ENCODE results near the gene IGSF21. TPM values are rescaled to one million over a fixed set of nuclear protein-coding genes. Genes with fewer than 3 reads are reported as not detected.

Gene IGSF21
- total and polyA plus RNA-seq, 5 experiments from 2014 or later, result not detected

DNA sequence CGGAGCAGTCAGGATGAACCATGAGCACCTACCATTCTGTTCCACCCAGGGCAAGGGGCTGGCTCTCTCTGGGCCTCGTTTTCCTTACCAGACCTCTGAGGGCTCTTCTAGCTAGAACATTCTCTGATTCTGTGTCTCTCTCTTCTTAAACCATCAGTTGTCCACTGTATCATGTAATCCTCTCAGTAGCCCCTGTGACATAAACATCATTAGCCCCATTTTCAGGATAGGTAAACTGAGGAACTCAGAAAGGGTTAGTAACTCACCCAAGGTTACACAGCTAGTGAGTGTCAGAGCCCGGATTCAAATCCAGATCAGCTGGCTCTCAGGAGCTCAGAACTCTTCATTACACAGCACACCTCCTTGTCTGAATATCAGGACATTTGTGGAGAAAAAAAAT, 22.8 kb downstream of the IGSF21 start:
- DNase-seq (no peak), ATAC-seq (no peak)
- peak overlapping the region in 1 of 10 donors; percentile 86 for H3K27ac Mint-ChIP-seq
- peaks cover 9 to 50% (median 28%) of the 10 kb centered on the region in 5 donors for H3K27me3 Mint-ChIP-seq
- no peak overlapping the region for H3K4me3 Mint-ChIP-seq
- no peaks in the 10 kb centered on the region for H3K36me3 Mint-ChIP-seq
- H3K4me1 Mint-ChIP-seq, result no peaks in the 10 kb centered on the region
- POLR2A ChIA-PET, result no interaction called here
- H3K9me3 Mint-ChIP-seq, result no peaks in the 10 kb centered on the region

DNA sequence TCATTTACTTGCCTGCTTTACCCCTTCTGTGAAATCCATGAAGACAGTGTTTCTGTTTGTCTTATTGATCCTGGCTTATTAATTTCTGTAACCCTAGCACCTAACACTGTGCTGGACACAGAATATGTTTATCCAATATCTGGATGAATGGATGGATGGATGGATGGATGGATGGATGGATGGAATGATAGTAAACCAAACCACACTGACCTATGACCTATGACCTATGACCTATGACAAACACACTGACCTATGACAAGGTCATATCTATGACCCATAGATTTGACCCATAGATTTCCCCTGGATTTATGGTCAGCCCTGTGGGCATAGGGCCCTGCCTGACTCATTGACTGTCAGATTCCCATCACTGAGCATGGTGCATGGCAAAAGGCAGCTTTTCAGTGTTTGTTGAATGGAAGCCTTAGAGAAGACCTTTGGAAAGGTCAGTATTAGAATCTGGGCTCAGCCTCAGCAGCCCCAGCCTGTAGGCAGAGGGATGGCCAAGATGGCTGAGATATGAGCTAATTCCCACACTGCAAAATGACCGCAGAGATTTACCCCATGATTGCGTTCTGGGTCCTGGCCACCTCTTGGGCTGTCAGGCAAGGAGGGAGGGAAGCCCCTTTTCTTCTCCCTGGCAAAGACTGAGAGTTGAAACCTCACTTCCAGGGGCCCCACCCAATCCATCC, 24.6 kb downstream of the IGSF21 start:
- Mint-ChIP-seq H3K27me3 (peaks cover 9 to 35% (median 22%) of the 10 kb centered on the region in 5 donors), H3K4me1 (no peaks in the 10 kb centered on the region), H3K9me3 (peaks cover 0 to 2% (median 0%) of the 10 kb centered on the region in 9 donors), H3K36me3 (no peaks in the 10 kb centered on the region), H3K27ac (no peak overlapping the region), H3K4me3 (no peak overlapping the region)
- DNase-seq (no peak), ATAC-seq (no peak)
- POLR2A ChIA-PET, result no interaction called here

GRCh38 chr1:18132711-18133541, 25.3 kb downstream of the IGSF21 start:
- Mint-ChIP-seq H3K36me3 (no peaks in the 10 kb centered on the region), H3K27me3 (peaks cover 9 to 27% (median 19%) of the 10 kb centered on the region in 5 donors), H3K27ac (peak overlapping the region in 1 of 10 donors; percentile 75), H3K4me3 (no peak overlapping the region), H3K9me3 (peaks cover 0 to 2% (median 0%) of the 10 kb centered on the region in 9 donors), H3K4me1 (no peaks in the 10 kb centered on the region)
- no peak for ATAC-seq
- DNase-seq, result no peak
- POLR2A ChIA-PET, result no interaction called here

GRCh38 chr1:18134324-18135046, 26.9 kb downstream of the IGSF21 start:
- POLR2A ChIA-PET, result no interaction called here
- no peak overlapping the region for H3K4me3 Mint-ChIP-seq

DNA sequence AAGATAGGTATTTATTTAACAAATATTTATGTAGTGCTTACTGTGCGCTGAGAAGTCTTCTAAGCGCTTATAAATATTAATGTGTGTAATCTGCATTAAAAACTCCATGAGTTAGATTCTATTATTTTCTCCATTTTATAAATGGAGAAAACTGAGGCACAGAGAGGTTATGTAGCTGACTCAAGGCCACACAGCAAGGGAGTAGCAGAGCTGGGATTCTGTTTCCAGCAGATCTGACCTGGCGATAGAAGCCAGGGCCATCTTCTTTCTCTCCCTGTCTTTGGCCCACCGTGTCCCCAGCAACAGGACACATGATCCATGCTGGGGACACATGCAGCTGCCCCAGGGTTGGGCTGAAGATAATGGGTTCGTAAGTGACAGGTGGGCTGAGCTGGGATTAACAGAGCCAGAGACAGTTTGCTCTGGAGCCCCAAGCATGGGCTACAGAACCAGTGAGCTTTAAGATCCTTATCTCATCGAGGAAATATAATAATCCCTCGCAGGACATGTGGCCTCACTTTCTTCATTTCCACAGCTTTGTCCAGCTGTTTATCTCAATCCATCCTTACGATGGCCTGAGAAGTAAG, 30.3 kb downstream of the IGSF21 start:
- DNase-seq (no peak), ATAC-seq (no peak)
- Mint-ChIP-seq H3K4me3 (no peak overlapping the region), H3K27ac (peak overlapping the region in 1 of 10 donors; percentile 45), H3K9me3 (peaks cover 0 to 2% (median 0%) of the 10 kb centered on the region in 9 donors), H3K27me3 (peaks cover 3 to 20% (median 10%) of the 10 kb centered on the region in 5 donors), H3K4me1 (no peaks in the 10 kb centered on the region), H3K36me3 (no peaks in the 10 kb centered on the region)
- POLR2A ChIA-PET, result no interaction called here

More at GRCh38 chr1:18134324-18135046, 26.9 kb downstream of the IGSF21 start:
- no peak for ATAC-seq
- no peaks in the 10 kb centered on the region for H3K4me1 Mint-ChIP-seq
- H3K27me3 Mint-ChIP-seq, result peaks cover 5 to 17% (median 11%) of the 10 kb centered on the region in 5 donors
- H3K9me3 Mint-ChIP-seq, result peaks cover 0 to 2% (median 0%) of the 10 kb centered on the region in 9 donors
- no peaks in the 10 kb centered on the region for H3K36me3 Mint-ChIP-seq
- no peak overlapping the region for H3K27ac Mint-ChIP-seq
- no peak for DNase-seq

GRCh38 chr1:18139198-18139981, 31.8 kb downstream of the IGSF21 start:
- POLR2A ChIA-PET, result no interaction called here
- peaks cover 3 to 16% (median 6%) of the 10 kb centered on the region in 5 donors for H3K27me3 Mint-ChIP-seq
- no peak for ATAC-seq
- peak overlapping the region in 1 of 10 donors; percentile 89 for H3K27ac Mint-ChIP-seq
- peaks cover 0 to 2% (median 0%) of the 10 kb centered on the region in 9 donors for H3K9me3 Mint-ChIP-seq
- DNase-seq, result no peak
- no peaks in the 10 kb centered on the region for H3K36me3 Mint-ChIP-seq
- no peak overlapping the region for H3K4me3 Mint-ChIP-seq
- H3K4me1 Mint-ChIP-seq, result no peaks in the 10 kb centered on the region

DNA sequence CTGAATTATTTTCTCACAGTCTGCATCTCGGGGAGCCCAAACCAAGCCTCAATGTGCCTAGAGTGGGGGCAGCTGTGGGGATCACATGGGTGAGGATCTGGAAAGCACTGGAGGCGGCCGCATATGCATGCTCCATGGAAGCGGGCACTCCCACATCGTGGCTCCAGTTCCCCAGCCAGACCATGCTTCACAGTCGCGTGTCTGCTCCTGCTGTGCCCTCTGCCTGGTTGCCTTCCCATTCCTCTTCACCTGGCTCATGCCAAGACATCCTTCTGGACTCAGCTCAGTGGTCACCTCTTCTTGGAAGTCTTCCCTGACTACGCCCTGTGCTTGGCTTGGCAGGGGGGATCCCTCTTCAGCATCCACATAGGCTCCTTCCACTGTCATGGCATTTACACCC, 32.8 kb downstream of the IGSF21 start:
- no peaks in the 10 kb centered on the region for H3K4me1 Mint-ChIP-seq
- H3K9me3 Mint-ChIP-seq, result peaks cover 0 to 2% (median 0%) of the 10 kb centered on the region in 9 donors
- no peak overlapping the region for H3K27ac Mint-ChIP-seq
- POLR2A ChIA-PET, result no interaction called here
- no peak overlapping the region for H3K4me3 Mint-ChIP-seq
- DNase-seq (no peak), ATAC-seq (no peak)
- H3K27me3 Mint-ChIP-seq, result peaks cover 3 to 16% (median 6%) of the 10 kb centered on the region in 5 donors
- H3K36me3 Mint-ChIP-seq, result no peaks in the 10 kb centered on the region

DNA sequence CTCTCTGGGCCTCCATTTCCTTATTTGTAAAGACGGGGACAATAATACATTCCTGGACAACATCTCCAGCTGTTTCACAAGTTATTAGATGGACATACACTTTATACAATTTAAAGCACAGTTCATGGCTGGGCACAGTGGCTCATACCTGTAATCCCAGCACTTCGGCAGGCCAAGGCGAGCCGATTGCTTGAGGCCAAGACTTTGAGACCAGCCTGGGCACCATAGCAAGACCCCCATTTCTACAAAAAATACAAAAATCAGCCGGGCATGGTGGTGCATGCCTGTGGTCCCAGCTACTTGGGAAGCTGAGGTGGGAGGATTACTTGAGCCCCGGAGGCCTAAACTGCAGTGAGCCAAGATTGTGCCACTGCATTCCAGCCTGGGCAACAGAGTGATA, 34.1 kb downstream of the IGSF21 start:
- H3K4me3 Mint-ChIP-seq, result no peak overlapping the region
- H3K4me1 Mint-ChIP-seq, result no peaks in the 10 kb centered on the region
- H3K27me3 Mint-ChIP-seq, result peaks cover 3 to 17% (median 6%) of the 10 kb centered on the region in 5 donors
- DNase-seq (peak in 1 of 10 donors; percentile 11), ATAC-seq (no peak)
- no peaks in the 10 kb centered on the region for H3K36me3 Mint-ChIP-seq
- H3K27ac Mint-ChIP-seq, result no peak overlapping the region
- H3K9me3 Mint-ChIP-seq, result peaks cover 0 to 2% (median 0%) of the 10 kb centered on the region in 9 donors
- POLR2A ChIA-PET, result no interaction called here

DNA sequence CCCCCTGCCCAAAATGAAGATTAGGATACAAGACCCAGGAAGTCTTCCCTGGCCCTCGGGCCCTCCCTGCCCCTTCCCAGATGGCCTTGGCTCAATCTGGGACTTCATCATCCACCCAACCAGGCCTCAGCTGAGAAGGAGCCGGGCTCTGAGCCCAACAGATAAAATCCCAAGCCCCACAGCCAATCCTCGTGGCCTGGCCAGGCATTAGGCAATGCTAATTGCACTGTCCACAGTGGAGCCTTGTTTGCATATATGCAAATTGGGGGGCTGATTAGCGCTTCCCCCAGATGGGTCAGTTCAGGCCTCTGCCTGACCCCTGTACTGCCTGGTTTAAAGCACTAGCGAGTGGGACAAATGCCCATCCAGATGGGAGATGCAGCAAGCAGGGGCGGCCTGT, 34.9 kb downstream of the IGSF21 start:
- Mint-ChIP-seq H3K4me1 (no peaks in the 10 kb centered on the region), H3K27me3 (peaks cover 3 to 24% (median 4%) of the 10 kb centered on the region in 5 donors), H3K27ac (no peak overlapping the region), H3K4me3 (no peak overlapping the region), H3K36me3 (no peaks in the 10 kb centered on the region), H3K9me3 (no peaks in the 10 kb centered on the region)
- ATAC-seq (no peak), DNase-seq (peak in 1 of 10 donors; percentile 24)
- POLR2A ChIA-PET, result no interaction called here

DNA sequence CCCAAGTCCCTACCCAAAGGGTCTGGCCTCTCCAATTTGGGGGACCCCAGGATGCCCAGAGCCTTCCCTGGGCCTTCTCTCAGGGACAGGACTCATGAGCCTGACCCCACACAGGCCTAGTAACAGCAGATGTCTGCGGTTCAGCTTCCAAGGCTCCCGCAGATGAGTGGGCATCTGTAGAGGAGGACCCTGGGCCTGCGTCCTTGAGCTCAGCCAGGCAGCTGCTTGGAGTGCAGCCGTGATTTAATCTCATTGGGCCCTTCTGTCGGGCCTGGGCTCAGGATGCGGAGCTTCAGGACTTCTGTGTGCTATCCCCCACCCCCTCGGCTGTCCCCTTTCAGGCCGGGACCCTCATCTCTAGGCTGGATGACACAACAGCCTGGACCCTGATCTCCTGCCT, 35.4 kb downstream of the IGSF21 start:
- Mint-ChIP-seq H3K27ac (no peak overlapping the region), H3K4me3 (no peak overlapping the region), H3K4me1 (no peaks in the 10 kb centered on the region), H3K36me3 (no peaks in the 10 kb centered on the region), H3K27me3 (peaks cover 3 to 26% (median 4%) of the 10 kb centered on the region in 5 donors), H3K9me3 (no peaks in the 10 kb centered on the region)
- POLR2A ChIA-PET, result no interaction called here
- ATAC-seq (no peak), DNase-seq (peak in 1 of 10 donors; percentile 16)

- Mint-ChIP-seq H3K36me3 (no peaks in the 10 kb centered on the region), H3K27ac (no peak overlapping the region), H3K4me3 (no peak overlapping the region), H3K9me3 (no peaks in the 10 kb centered on the region), H3K4me1 (no peaks in the 10 kb centered on the region), H3K27me3 (peaks cover 0 to 26% (median 4%) of the 10 kb centered on the region in 5 donors)
- POLR2A ChIA-PET, result no interaction called here
- peak in 1 of 10 donors; percentile 47 for DNase-seq
- no peak for ATAC-seq
Measured at GRCh38 chr1:18144062-18144461, 36.5 kb downstream of the IGSF21 start.
